ENCODE measurements around the gene OGDHL. TPM values are rescaled to one million over a fixed set of nuclear protein-coding genes. Genes with fewer than 3 reads are reported as not detected.

OGDHL gene
- total RNA-seq, 1 experiment from 2014 or later, result 22.6 TPM

- Histone ChIP-seq H4K8ac (replicated peaks; ENCODE audit: insufficient read length, low read depth, low read length) (no peak overlapping the region), H2BK15ac (ENCODE audit: low read depth, low read length) (no peak overlapping the region), H3K18ac (ENCODE audit: insufficient read length, low read depth, low read length) (no peak overlapping the region), H3K9ac (ENCODE audit: extremely low read depth, insufficient read length, low read length) (no peak overlapping the region), H4K20me1 (ENCODE audit: control insufficient read depth, insufficient read depth, insufficient read length) (no peaks in the 10 kb centered on the region), H3K9me3 (ENCODE audit: control insufficient read depth, low read depth, low read length) (no peaks in the 10 kb centered on the region), H2BK120ac (ENCODE audit: low read depth, low read length, poor library complexity, severe bottlenecking) (no peak overlapping the region), H2AFZ (ENCODE audit: low read length) (no peak overlapping the region), H3K4ac (ENCODE audit: low read depth, low read length) (no peak overlapping the region), H4K91ac (ENCODE audit: insufficient read length, low read depth, low read length) (no peak overlapping the region), H3K27me3 (ENCODE audit: insufficient read depth, low read length) (no peaks in the 10 kb centered on the region), H3K23ac (ENCODE audit: insufficient read length, low read depth, low read length) (no peak overlapping the region), H2BK5ac (ENCODE audit: insufficient read length, low read length) (no peak overlapping the region), H4K5ac (ENCODE audit: insufficient read length, low read depth, low read length) (no peak overlapping the region), H3K27ac (ENCODE audit: insufficient read length, low read depth, low read length) (no peak overlapping the region), H2BK20ac (ENCODE audit: low read depth, low read length, poor library complexity, severe bottlenecking) (no peak overlapping the region), H3K4me1 (ENCODE audit: insufficient read depth, low read length) (no peaks in the 10 kb centered on the region), H3K14ac (ENCODE audit: insufficient read depth, low read length) (no peak overlapping the region), H3K23me2 (ENCODE audit: insufficient read length, low read depth, low read length, poor library complexity, severe bottlenecking) (no peaks in the 10 kb centered on the region), H2AK5ac (ENCODE audit: insufficient read length, low read length) (no peak overlapping the region), H3K79me1 (ENCODE audit: insufficient read depth, low read depth, low read length, poor library complexity, severe bottlenecking) (no peaks in the 10 kb centered on the region), H2BK12ac (ENCODE audit: insufficient read length, low read depth, low read length) (no peak overlapping the region), H3K79me2 (ENCODE audit: insufficient read depth, low read length) (no peaks in the 10 kb centered on the region), H3K4me2 (ENCODE audit: insufficient read depth, insufficient read length, low read length) (no peak overlapping the region), H3K56ac (ENCODE audit: insufficient read length, low read depth, low read length) (no peak overlapping the region), H3T11ph (ENCODE audit: low read length) (no peak overlapping the region)
- no peak for DNase-seq
- peaks cover 0 to 3% of the 10 kb centered on the region in 2 experiments; a peak in 1 of 5 replicates for H3K9me3 Mint-ChIP-seq
- H3K4me1 Mint-ChIP-seq, result peaks cover 4 to 5% of the 10 kb centered on the region in 2 experiments; a peak in 3 of 4 replicates
- H3K27ac Mint-ChIP-seq, result no peak overlapping the region
- peaks cover 1% of the 10 kb centered on the region; the same call in 1 of the 2 replicates for H3K27me3 Mint-ChIP-seq (ENCODE audit: low read depth)
- no peak for TF ChIP-seq CTCF (conservative IDR thresholded peaks at IDR 0.05)
- no CpG with 5 or more reads among the region's 8 CpGs for WGBS (ENCODE audit: extremely low coverage, insufficient read length, low lambda C conversion rate)
- no peaks in the 10 kb centered on the region for H3K36me3 Mint-ChIP-seq (ENCODE audit: insufficient read depth in 1 of 3, low read depth in 3 of 3)
- no peak overlapping the region; a peak in 1 of 5 replicates for H3K4me3 Mint-ChIP-seq
Observed at GRCh38 chr10:49769692-49770091, 7.6 kb upstream of the OGDHL start.

All from H9 (cell line).